GM21529 (cell line): ENCODE measurements around the gene SSH2.
"Not testable (repeated sequence)": the region's sequence is repeated elsewhere in the genome, so short reads cannot be mapped to it uniquely, and the experiment has no call there.

Experiments
- ATAC-seq: cut with Tn5 transposase; IDR thresholded peaks from one replicate; pipeline ENCODE4 v1.9.1; 2021; ENCODE audit not compliant: unreplicated experiment

The SSH2 gene

GRCh38 chr17:29787995-29788394, 142.0 kb downstream of the SSH2 start:
- ATAC-seq, result no peak

DNA sequence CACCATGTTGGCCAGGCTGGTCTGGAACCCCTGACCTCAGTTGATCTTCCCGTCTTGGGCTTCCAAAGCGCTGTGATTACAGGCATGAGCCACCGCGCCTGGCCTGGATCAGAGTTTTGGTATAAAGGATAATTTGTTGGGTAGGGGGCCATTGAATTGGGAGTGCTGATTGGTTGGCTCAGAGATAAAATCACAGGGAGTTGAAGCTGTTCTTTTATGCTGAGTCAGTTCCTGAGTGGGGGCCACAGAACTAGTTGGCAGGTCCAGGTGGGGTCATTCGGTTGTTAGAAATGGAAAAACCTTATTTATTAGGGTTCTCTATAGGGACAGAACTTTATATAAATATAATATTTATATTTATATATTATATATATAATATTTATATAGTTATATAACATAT, 147.1 kb downstream of the SSH2 start:
- no peak for ATAC-seq

DNA sequence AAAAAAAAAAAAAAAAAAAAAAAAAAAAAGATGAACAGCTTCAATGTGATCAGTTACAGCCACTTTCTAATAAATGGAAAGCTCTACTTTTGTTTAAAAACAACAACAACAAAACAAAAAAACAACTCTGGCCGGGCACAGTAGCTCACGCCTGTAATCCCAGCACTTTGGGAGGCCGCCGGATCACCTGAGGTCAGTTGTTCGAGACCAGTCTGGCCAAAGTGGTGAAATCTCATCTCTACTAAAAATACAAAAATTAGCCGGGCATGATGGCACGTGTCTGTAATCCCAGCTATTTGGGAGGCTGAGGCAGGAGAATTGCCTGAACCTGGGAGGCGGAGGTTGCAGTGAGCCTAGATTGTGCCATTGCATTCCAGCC, 150.2 kb downstream of the SSH2 start:
- ATAC-seq, result not testable (repeated sequence)

GRCh38 chr17:29778956-29779811, 150.8 kb downstream of the SSH2 start:
- peak; percentile 44 for ATAC-seq

- ATAC-seq, result no peak
Measured at GRCh38 chr17:29777663-29778062, 152.4 kb downstream of the SSH2 start.

GRCh38 chr17:29776026-29776425, 154.0 kb downstream of the SSH2 start:
- no peak for ATAC-seq

DNA sequence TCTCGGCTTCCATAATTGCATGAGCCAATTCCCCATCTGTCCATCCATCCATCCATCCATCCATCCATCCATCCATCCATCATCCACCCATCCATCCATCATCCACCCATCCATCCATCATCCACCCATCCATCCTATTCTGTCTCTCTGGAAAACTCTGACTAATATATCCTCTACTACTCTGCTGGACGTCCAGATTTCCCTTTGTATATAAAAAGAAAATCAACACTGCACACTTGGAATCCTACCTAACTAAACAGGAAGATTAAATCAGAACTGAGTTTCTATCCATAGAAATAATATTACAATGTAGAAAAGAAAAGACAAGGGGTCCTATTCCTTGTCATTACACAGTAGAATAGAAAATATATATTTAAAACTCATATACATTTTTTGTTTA, 157.0 kb downstream of the SSH2 start:
- no peak for ATAC-seq

GRCh38 chr17:29771546-29771945, 158.5 kb downstream of the SSH2 start:
- ATAC-seq, result no peak

GRCh38 chr17:29769225-29769624, 160.8 kb downstream of the SSH2 start:
- no peak for ATAC-seq

- no peak for ATAC-seq
Measured at GRCh38 chr17:29766796-29767327, 163.2 kb downstream of the SSH2 start.

DNA sequence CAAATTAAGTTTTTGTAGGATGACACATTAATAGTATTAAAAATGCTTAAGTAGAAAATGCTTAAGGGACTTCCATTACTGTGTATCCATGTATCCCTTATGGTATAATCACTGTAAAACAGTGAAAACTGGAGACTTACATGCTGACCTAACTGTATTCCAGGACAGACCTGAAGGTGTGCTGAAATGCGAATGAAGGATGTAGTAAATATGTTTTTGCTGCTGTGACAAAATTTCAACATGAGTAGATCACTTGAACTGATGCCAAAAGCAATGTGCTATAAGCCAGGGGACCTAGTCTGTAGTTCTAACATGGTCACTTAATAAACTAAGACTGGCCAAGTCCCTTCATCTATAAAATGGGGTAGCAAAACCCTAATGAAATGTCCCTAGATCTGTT, 165.3 kb downstream of the SSH2 start:
- ATAC-seq, result no peak

GRCh38 chr17:29764217-29764616, 165.8 kb downstream of the SSH2 start:
- ATAC-seq, result no peak

- no peak for ATAC-seq
Measured at GRCh38 chr17:29763273-29763672, 166.8 kb downstream of the SSH2 start.

DNA sequence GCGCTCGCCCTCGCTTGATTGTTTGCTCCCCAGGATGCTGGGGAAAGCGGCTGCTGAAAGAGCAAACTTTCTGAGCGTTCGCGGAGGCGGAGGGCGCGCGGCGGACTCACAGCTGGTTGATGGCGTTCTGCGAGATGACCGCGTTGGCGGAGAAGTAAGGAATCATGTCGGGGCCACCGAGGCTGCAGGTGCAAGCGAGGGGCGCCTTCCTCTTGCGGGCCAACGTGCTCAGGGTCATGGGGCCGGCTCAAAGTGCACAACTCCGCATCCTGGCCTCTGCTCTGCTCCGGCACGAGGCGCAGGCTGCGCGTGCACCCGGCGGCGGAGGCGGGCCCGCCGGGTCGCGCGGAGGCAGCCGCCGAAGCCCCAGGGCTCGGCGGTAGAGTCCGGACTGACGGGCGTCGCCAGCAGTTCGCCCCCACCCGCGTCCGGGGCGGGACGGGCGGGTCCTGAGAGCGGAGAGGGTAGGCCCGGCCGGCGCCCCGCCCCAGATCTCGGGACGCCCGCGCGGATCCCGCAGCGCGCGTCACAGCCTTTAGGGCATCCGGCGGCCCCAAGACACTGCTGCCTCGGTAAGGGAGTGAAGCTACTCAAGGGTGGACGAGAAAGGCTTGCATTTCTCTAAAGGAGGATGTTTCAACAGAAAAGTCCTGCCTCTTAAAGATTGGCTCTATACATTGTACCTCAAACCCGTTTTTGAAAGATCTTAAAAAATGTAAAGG, 168.8 kb downstream of the SSH2 start:
- ATAC-seq, result peak; percentile 82

DNA sequence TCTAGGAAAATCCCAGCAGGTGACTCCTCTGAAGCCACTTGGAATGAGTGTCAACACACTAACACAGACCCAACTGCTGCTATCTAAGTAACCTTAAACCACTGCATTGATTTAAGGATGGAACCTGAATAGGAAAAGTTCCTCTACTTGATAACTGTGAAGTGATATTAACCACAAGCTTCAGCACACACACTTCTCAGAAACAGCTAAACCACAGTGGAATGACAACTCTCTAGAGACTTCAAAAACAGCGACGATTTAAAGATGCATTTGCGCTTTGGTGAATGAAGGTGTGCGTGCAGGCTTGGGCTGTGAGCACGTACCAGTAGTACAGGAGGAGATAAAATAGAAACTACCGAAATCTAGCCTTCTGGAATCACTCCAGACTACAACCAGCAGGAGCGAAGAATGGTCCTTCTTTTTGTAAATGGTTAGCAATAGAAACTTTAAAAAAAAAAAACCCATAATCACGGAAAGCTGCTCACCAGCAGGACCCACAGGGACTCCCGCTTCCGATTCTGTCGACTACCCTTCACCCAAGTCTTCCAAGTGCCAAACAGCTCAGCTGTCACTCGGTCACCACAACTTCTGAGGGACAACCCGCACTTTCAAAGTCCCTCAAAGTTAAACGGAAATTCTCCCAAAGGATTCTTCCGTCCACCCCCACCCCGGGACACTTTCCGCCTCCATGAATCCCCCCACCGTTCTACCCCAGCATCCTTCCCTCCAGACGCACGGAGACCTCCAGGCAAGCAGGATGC, 169.6 kb downstream of the SSH2 start:
- ATAC-seq, result no peak

- ATAC-seq, result no peak
Measured at GRCh38 chr17:29758255-29758654, 171.8 kb downstream of the SSH2 start.

DNA sequence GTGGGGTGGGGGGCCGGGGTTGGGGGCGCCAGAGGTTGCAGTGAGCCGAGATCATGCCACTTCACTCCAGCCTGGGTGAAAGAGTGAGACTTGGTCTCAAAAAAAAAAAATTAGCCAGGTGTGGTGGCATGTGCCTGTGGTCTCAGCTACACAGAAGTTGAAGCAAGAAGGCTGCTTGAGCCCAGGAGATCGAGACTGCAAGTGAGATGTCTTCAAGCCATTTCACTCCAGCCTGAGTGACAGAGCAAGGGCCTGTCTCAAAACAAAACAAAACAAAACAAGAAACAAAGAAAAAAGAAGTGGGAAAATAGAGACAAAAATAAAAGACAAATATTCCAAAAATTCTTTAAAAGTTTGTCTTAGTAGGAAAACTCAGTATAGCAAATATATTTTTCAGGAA, 172.2 kb downstream of the SSH2 start:
- no peak for ATAC-seq

DNA sequence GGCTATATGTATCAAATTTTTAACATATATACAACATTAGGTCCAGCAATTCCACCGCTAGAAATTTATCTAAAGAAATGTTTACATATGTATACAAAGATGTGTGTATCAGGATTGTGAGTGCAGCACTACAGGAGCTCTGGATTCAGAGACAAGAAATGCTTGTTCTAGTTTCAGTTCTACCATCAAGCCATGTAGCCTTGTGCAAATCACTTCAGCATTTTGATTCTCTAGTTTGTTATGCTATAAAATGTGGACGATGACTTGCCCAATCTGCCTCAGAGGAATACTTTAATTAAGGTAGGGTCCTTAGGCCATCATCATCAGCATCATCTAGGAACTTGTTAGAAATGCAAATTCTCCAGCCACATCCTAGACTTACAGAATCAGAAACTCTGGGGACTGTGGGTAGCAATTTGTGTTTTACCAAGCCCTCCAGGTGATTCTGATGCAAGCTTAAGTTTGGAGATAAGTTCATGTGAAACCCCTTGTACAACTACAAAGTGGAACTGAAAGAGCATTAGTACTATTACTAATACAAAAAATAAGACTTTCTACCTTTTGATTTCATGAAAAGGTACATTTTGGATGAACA, 176.1 kb downstream of the SSH2 start:
- ATAC-seq, result peak; percentile 58

DNA sequence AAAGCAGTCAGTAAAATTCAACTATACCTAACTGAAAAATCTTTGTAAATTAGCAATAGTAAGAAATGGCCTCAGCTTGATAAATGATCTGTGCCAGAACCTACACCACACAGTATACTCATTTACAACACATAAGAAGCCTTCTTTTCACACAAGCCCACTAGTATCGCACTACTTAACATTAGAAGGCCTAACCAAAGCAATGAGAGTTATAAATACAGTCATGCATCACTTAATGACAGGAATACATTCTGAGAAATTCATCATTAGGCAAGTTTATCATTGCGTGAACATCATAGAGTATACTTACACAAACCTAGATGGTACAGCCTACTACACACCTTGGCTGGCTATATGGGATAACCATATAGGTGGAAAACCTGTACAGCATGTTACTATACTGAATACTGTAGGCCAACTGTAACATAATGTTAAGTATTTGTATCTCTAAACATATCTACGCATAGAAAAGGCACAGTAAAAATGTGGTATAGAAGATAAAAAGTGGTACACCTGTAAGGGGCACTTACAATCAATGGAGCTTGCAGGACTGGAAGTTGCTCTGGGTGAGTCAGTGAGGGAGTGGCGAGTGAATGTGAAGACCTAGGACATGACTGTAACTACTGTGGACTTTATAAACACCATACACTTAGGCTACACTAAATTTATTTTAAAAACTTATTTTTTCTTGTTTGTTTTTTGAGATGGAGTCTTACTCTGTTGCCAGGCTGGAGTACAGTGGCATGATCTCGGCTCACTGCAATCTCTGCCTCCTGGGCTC, 180.8 kb downstream of the SSH2 start:
- no peak for ATAC-seq

GRCh38 chr17:29748400-29748799, 181.6 kb downstream of the SSH2 start:
- no peak for ATAC-seq
